Activated naive CD4-positive, alpha-beta T cell treated with anti-CD3 and anti-CD28 coated beads for 36 hours (primary cell): Measurements from ENCODE around the gene IER3. TPM values are rescaled to one million over a fixed set of nuclear protein-coding genes. Genes with fewer than 3 reads are reported as not detected.
A peak's percentile ranks its signal among the peaks of the same experiment; 100 is the strongest.
"Not testable (repeated sequence)": the region's sequence is repeated elsewhere in the genome, so short reads cannot be mapped to it uniquely, and the experiment has no call there.

Experiments
- CTCF ChIA-PET: fragments of 350-600 bp; sonication (Branson Sonifier 250); formaldehyde crosslinking; loops from one replicate; lab custom pipeline; 2021; ENCODE audit warnings: antibody characterized with exemption; lab: Charles Lee
- DNase-seq: peaks from one replicate; pipeline ENCODE4 v3.0.0-alpha.2; 2020
- H3K27ac Mint-ChIP-seq: one replicate; pipeline ENCODE4 v1.8.0; 2021; ENCODE audit warnings: mild to moderate bottlenecking, mixed read lengths
- H3K27me3 Mint-ChIP-seq: one replicate; pipeline ENCODE4 v1.8.0; 2021; ENCODE audit warnings: low read depth, mixed read lengths
- H3K36me3 Mint-ChIP-seq: one replicate; pipeline ENCODE4 v1.8.0; 2021; ENCODE audit warnings: low read depth, mixed read lengths
- H3K4me1 Mint-ChIP-seq: one replicate; pipeline ENCODE4 v1.8.0; 2021; ENCODE audit warnings: low read depth, mixed read lengths
- H3K4me3 Mint-ChIP-seq: one replicate; pipeline ENCODE4 v1.8.0; 2021; ENCODE audit warnings: mild to moderate bottlenecking, moderate library complexity, mixed read lengths
- H3K9me3 Mint-ChIP-seq: one replicate; pipeline ENCODE4 v1.8.0; 2021; ENCODE audit warnings: mixed read lengths
- intact Hi-C: fragments of 100-400 bp; cut with micrococcal nuclease; formaldehyde crosslinking; loops from one replicate; pipeline ENCODE4 v1.15.1; 2023
- total RNA-seq, 2 experiments: library from RNA; stranded (reverse); gene quantifications; one replicate each; pipeline ENCODE4 v1.2.3, GENCODE V29; 2021

IER3 gene
- total RNA-seq, 2 experiments from 2014 or later, result 32.2 to 34.0 TPM

- Mint-ChIP-seq H3K9me3 (peaks cover 2% of the 10 kb centered on the region), H3K4me1 (peaks cover 76% of the 10 kb centered on the region), H3K27me3 (no peaks in the 10 kb centered on the region), H3K36me3 (no peaks in the 10 kb centered on the region), H3K27ac (peak overlapping the region; percentile 97), H3K4me3 (no peak overlapping the region)
- intact Hi-C loops, result no loop called here
- CTCF ChIA-PET, result interaction anchor here (0.6 to 4.7 kb wide), 7 partner anchors 14 to 54 kb away, joined by 3 to 28 read pairs (median 3); partner anchors contain the start of genes FLOT1 and IER3
- peak; percentile 25 for DNase-seq
Observed at GRCh38 chr6:30767158-30767943, 23.0 kb upstream of the IER3 start.

GRCh38 chr6:30766461-30767157 is 22.3 kb upstream of the IER3 start:
- Mint-ChIP-seq H3K27me3 (no peaks in the 10 kb centered on the region), H3K9me3 (peaks cover 1% of the 10 kb centered on the region), H3K4me3 (no peak overlapping the region), H3K27ac (peak overlapping the region; percentile 97), H3K4me1 (peaks cover 76% of the 10 kb centered on the region), H3K36me3 (no peaks in the 10 kb centered on the region)
- CTCF ChIA-PET, result interaction anchor here (0.6 to 4.7 kb wide), 6 partner anchors 15 to 114 kb away, joined by 3 to 28 read pairs (median 4); partner anchors contain the start of genes FLOT1 and IER3
- intact Hi-C loops, result no loop called here
- DNase-seq, result no peak

GRCh38 chr6:30765495-30765894 is 21.1 kb upstream of the IER3 start:
- DNase-seq, H3K9me3 Mint-ChIP-seq, H3K27me3 Mint-ChIP-seq, H3K36me3 Mint-ChIP-seq, H3K27ac Mint-ChIP-seq, H3K4me3 Mint-ChIP-seq, intact Hi-C loops: not testable (repeated sequence)
- CTCF ChIA-PET, result interaction anchor here (0.6 to 2.0 kb wide), 4 partner anchors 23 to 85 kb away, joined by 3 to 6 read pairs (median 4); partner anchors contain the start of gene FLOT1
- peaks cover 76% of the 10 kb centered on the region for H3K4me1 Mint-ChIP-seq

- CTCF ChIA-PET, result interaction anchor here (2.1 kb wide), 1 partner anchor 65 kb away, joined by 10 read pairs; no protein-coding TSS in a partner anchor
- H3K9me3 Mint-ChIP-seq, H3K27ac Mint-ChIP-seq, intact Hi-C loops, DNase-seq, H3K4me3 Mint-ChIP-seq, H3K27me3 Mint-ChIP-seq, H3K36me3 Mint-ChIP-seq: not testable (repeated sequence)
- H3K4me1 Mint-ChIP-seq, result peaks cover 67% of the 10 kb centered on the region
Observed at GRCh38 chr6:30764490-30765043, 20.2 kb upstream of the IER3 start.

- H3K27me3 Mint-ChIP-seq, result no peaks in the 10 kb centered on the region
- DNase-seq, result no peak
- intact Hi-C loops, result no loop called here
- H3K27ac Mint-ChIP-seq, result peak overlapping the region; percentile 83
- no peak overlapping the region for H3K4me3 Mint-ChIP-seq
- H3K36me3 Mint-ChIP-seq, result no peaks in the 10 kb centered on the region
- peaks cover 62% of the 10 kb centered on the region for H3K4me1 Mint-ChIP-seq
- CTCF ChIA-PET, result interaction anchor here (0.6 to 2.1 kb wide), 4 partner anchors 48 to 82 kb away, joined by 3 to 10 read pairs (median 5); no protein-coding TSS in a partner anchor
- no peaks in the 10 kb centered on the region for H3K9me3 Mint-ChIP-seq
Observed at GRCh38 chr6:30763618-30764489, 19.5 kb upstream of the IER3 start.

- Mint-ChIP-seq H3K9me3 (no peaks in the 10 kb centered on the region), H3K27me3 (no peaks in the 10 kb centered on the region), H3K4me1 (peaks cover 55% of the 10 kb centered on the region), H3K4me3 (no peak overlapping the region), H3K27ac (peak overlapping the region; percentile 83), H3K36me3 (no peaks in the 10 kb centered on the region)
- CTCF ChIA-PET, result interaction anchor here (0.5 to 2.1 kb wide), 6 partner anchors 48 to 669 kb away, joined by 3 to 10 read pairs (median 4); no protein-coding TSS in a partner anchor
- intact Hi-C loops, result no loop called here
- no peak for DNase-seq
Observed at GRCh38 chr6:30763155-30763617, 18.8 kb upstream of the IER3 start.

GRCh38 chr6:30761791-30762429 is 17.6 kb upstream of the IER3 start:
- no peaks in the 10 kb centered on the region for H3K9me3 Mint-ChIP-seq
- no peak for DNase-seq
- intact Hi-C loops, result no loop called here
- H3K4me1 Mint-ChIP-seq, result peaks cover 48% of the 10 kb centered on the region
- H3K4me3 Mint-ChIP-seq, result no peak overlapping the region
- CTCF ChIA-PET, result interaction anchor here (0.7 to 1.7 kb wide), 2 partner anchors 68 to 713 kb away, joined by 3 to 4 read pairs; no protein-coding TSS in a partner anchor
- H3K36me3 Mint-ChIP-seq, result no peaks in the 10 kb centered on the region
- H3K27ac Mint-ChIP-seq, result no peak overlapping the region
- H3K27me3 Mint-ChIP-seq, result no peaks in the 10 kb centered on the region

- no peak for DNase-seq
- peaks cover 40% of the 10 kb centered on the region for H3K4me1 Mint-ChIP-seq
- intact Hi-C loops, result no loop called here
- no peaks in the 10 kb centered on the region for H3K27me3 Mint-ChIP-seq
- CTCF ChIA-PET, result no interaction called here
- no peak overlapping the region for H3K27ac Mint-ChIP-seq
- no peaks in the 10 kb centered on the region for H3K9me3 Mint-ChIP-seq
- H3K4me3 Mint-ChIP-seq, result no peak overlapping the region
- no peaks in the 10 kb centered on the region for H3K36me3 Mint-ChIP-seq
Observed at GRCh38 chr6:30760549-30760948, 16.2 kb upstream of the IER3 start.

- CTCF ChIA-PET, result interaction anchor here (0.8 to 1.2 kb wide), 4 partner anchors 13 to 117 kb away, joined by 3 to 4 read pairs (median 3); no protein-coding TSS in a partner anchor
- intact Hi-C loops, result no loop called here
- Mint-ChIP-seq H3K36me3 (no peaks in the 10 kb centered on the region), H3K9me3 (no peaks in the 10 kb centered on the region), H3K27me3 (no peaks in the 10 kb centered on the region), H3K4me3 (no peak overlapping the region), H3K27ac (no peak overlapping the region), H3K4me1 (peaks cover 35% of the 10 kb centered on the region)
- no peak for DNase-seq
Observed at GRCh38 chr6:30759575-30760239, 15.4 kb upstream of the IER3 start.

GRCh38 chr6:30757261-30757904 is 13.0 kb upstream of the IER3 start:
- H3K27ac Mint-ChIP-seq, result no peak overlapping the region
- H3K9me3 Mint-ChIP-seq, result no peaks in the 10 kb centered on the region
- H3K36me3 Mint-ChIP-seq, result no peaks in the 10 kb centered on the region
- DNase-seq, result no peak
- CTCF ChIA-PET, result interaction anchor here (0.8 kb wide), 1 partner anchor 72 kb away, joined by 3 read pairs; no protein-coding TSS in a partner anchor
- H3K4me3 Mint-ChIP-seq, result no peak overlapping the region
- no peaks in the 10 kb centered on the region for H3K27me3 Mint-ChIP-seq
- intact Hi-C loops, result no loop called here
- peaks cover 22% of the 10 kb centered on the region for H3K4me1 Mint-ChIP-seq
